Thyroid gland (tissue), 4 donors: ENCODE measurements around the gene CASP10. TPM values are rescaled to one million over a fixed set of nuclear protein-coding genes. Genes with fewer than 3 reads are reported as not detected.

Experiments used
- DNase-seq, 2 donors: peaks; one replicate each; pipeline ENCODE4 v3.0.0-alpha.2; 2019
- H3K27ac ChIP-seq, 3 donors: fragments of 200-600 bp; sonication (generic); 1 replicate in 2 of 3; 2 replicates in 1 of 3; pipeline ENCODE4 v1.5.1; 2016 to 2019; ENCODE audit warnings: mild to moderate bottlenecking in 1 of 3, moderate library complexity in 1 of 3
- H3K27me3 ChIP-seq: fragments of 200-600 bp; sonication (generic); one replicate; pipeline ENCODE4 v1.5.1; 2019
- H3K36me3 ChIP-seq, 2 donors: fragments of 200-600 bp; sonication (generic); one replicate each; pipeline ENCODE4 v1.5.1; 2016 to 2019
- H3K4me1 ChIP-seq, 2 donors: fragments of 200-600 bp; sonication (generic); one replicate each; pipeline ENCODE4 v1.5.1; 2017 to 2019
- H3K4me3 ChIP-seq, 3 donors: fragments of 200-600 bp; sonication (generic); replicated peaks in 1 of 3; 1 replicate in 2 of 3; 2 replicates in 1 of 3; pipeline ENCODE4 v1.5.1; 2016; ENCODE audit warnings: mild to moderate bottlenecking in 1 of 3
- H3K9me3 ChIP-seq: fragments of 200-600 bp; sonication (generic); one replicate; pipeline ENCODE4 v1.5.1; 2017
- POLR2A ChIP-seq, 2 donors: fragments of 450-650 bp; IDR thresholded peaks; one replicate each; pipeline ENCODE4 v1.6.1; 2017; ENCODE audit warnings: antibody characterized with exemption in 2 of 2, mild to moderate bottlenecking in 2 of 2, moderate library complexity in 1 of 2
- WGBS, 2 donors: methylation state at CpG; one replicate each; pipeline ENCODE4 v1.1.5; 2017; 5-methylcytosine and 5-hydroxymethylcytosine counted together
- intact Hi-C: fragments of 100-400 bp; cut with DNase I; formaldehyde crosslinking; loops from one replicate; pipeline ENCODE4 v1.15.1; 2023
- total RNA-seq, 4 donors: library from RNA; depleted of rRNA; stranded (reverse); fragments of >200 nt; gene quantifications; one replicate each; pipeline ENCODE4 v1.2.3, GENCODE V29; 2016
- TF ChIP-seq, protein P1 (sequence below), 6 experiments: fragments of 200-600 bp in 3 of 6; fragments of 450-650 bp in 3 of 6; sonication (generic) in 3 of 6; IDR thresholded peaks; one replicate each; pipeline ENCODE4 v1.5.1; 2016 to 2019; ENCODE audit warnings: antibody characterized with exemption in 6 of 6, mild to moderate bottlenecking in 2 of 6, inconsistent platforms in 1 of 6, moderate library complexity in 1 of 6

Gene CASP10
- total RNA-seq, 4 donors from 2014 or later, result 12.4 to 23.0 (median 20.0) TPM

DNA sequence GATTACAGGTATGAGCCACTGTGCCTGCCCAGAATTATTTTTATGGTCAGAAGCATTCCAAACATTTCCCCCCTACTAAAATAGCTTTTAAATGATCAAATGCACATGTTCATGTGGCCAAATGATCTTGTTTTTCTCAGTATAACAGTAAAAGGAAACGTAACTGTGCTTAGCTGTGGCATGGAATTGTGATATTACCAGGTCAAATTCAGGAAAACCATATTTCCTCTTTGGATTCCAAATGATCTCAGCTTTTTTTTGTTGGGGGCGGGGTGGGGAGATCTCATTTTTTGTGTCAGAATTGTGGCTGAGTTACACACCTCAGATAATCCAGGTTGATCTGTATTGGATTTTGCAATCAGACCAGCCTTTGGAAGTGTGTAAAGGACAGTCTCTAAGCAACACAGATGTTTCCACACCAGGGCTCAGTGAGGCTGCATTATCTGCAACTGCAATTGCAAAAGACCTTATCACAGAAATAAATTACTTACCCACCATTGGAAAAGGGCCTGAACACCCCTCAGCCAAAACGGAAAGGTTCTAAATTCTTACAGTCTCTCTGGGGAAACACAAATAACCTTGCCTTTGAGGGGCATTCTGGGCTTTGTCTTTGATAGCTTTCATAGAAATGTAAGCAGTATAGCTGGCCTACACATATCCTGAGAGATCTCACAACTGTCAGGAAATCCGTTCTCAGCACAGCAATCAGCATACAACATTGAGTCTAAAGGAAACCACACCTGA, 8.4 kb downstream of the CASP10 start:
- WGBS, 2 donors, result 65 to 68% methylated on average over 4 of the region's 4 CpGs
- Histone ChIP-seq H3K36me3 (peaks cover 5 to 10% of the 10 kb centered on the region in 2 donors), H3K4me3 (no peak overlapping the region), H3K27me3 (no peaks in the 10 kb centered on the region), H3K4me1 (peaks cover 0 to 9% of the 10 kb centered on the region in 2 donors), H3K27ac (peak overlapping the region in 1 of 3 donors; percentile 37), H3K9me3 (no peaks in the 10 kb centered on the region)
- no peak for TF ChIP-seq POLR2A (IDR thresholded peaks at IDR 0.05)
- TF ChIP-seq, protein P1, sequence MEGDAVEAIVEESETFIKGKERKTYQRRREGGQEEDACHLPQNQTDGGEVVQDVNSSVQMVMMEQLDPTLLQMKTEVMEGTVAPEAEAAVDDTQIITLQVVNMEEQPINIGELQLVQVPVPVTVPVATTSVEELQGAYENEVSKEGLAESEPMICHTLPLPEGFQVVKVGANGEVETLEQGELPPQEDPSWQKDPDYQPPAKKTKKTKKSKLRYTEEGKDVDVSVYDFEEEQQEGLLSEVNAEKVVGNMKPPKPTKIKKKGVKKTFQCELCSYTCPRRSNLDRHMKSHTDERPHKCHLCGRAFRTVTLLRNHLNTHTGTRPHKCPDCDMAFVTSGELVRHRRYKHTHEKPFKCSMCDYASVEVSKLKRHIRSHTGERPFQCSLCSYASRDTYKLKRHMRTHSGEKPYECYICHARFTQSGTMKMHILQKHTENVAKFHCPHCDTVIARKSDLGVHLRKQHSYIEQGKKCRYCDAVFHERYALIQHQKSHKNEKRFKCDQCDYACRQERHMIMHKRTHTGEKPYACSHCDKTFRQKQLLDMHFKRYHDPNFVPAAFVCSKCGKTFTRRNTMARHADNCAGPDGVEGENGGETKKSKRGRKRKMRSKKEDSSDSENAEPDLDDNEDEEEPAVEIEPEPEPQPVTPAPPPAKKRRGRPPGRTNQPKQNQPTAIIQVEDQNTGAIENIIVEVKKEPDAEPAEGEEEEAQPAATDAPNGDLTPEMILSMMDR (IDR thresholded peaks at IDR 0.05), result no peak
- no peak for DNase-seq
- intact Hi-C loops, result no loop called here

DNA sequence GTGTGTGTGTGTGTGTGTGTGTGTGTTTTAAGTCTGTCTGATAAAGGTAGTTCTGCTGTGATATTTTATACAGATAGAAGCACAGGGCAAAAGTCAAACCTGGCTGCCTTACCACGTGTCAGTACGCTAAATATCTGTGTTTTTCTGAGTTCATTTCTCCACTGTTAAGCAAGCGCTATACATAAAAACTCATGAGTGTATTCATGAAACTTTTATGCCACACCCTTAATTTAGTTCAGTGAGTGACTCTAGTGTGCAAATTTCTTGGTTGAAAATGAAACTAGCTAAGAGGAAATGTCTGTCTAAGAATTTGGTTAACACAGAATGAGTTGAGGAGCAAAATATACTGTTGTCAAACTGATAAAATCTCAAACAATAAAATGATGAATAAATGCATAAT, 11.2 kb downstream of the CASP10 start:
- no peak overlapping the region for H3K4me3 ChIP-seq
- H3K27me3 ChIP-seq, result no peaks in the 10 kb centered on the region
- peaks cover 0 to 9% of the 10 kb centered on the region in 2 donors for H3K4me1 ChIP-seq
- DNase-seq, result no peak
- TF ChIP-seq, protein P1 (IDR thresholded peaks at IDR 0.05), result no peak
- no peak for TF ChIP-seq POLR2A (IDR thresholded peaks at IDR 0.05)
- peak overlapping the region in 2 of 3 donors; percentile 9 to 10 for H3K27ac ChIP-seq
- 87 to 89% methylated on average over 3 of the region's 3 CpGs for WGBS, 2 donors
- H3K9me3 ChIP-seq, result no peaks in the 10 kb centered on the region
- peaks cover 7 to 13% of the 10 kb centered on the region in 2 donors for H3K36me3 ChIP-seq
- intact Hi-C loops, result no loop called here

DNA sequence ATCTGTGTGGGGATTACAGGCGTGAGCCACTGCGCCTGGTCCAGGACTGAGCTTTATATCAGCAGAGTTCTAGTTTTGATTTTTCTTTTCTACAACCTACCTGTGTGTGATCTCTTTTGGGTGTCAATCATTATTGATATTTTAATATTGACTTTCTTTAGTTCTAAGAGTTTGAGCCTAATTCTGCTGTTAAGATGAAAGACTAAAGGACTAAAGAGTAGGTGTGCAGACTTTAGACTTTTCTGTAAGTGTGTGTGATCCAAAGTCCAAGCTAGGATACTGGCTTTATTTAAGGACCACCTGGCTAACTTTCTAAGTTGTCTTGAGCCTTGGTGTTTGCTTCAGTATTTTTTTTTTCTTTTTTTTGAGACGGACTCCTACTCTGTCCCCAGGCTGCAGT, 12.4 kb downstream of the CASP10 start:
- intact Hi-C loops, result no loop called here
- Histone ChIP-seq H3K4me3 (no peak overlapping the region), H3K27me3 (no peaks in the 10 kb centered on the region), H3K4me1 (peaks cover 5 to 18% of the 10 kb centered on the region in 2 donors), H3K27ac (no peak overlapping the region), H3K9me3 (no peaks in the 10 kb centered on the region), H3K36me3 (peaks cover 7 to 13% of the 10 kb centered on the region in 2 donors)
- 92 to 95% methylated on average over 3 of the region's 3 CpGs for WGBS, 2 donors
- no peak for DNase-seq
- no peak for TF ChIP-seq POLR2A (IDR thresholded peaks at IDR 0.05)
- TF ChIP-seq, protein P1 (IDR thresholded peaks at IDR 0.05), result no peak

DNA sequence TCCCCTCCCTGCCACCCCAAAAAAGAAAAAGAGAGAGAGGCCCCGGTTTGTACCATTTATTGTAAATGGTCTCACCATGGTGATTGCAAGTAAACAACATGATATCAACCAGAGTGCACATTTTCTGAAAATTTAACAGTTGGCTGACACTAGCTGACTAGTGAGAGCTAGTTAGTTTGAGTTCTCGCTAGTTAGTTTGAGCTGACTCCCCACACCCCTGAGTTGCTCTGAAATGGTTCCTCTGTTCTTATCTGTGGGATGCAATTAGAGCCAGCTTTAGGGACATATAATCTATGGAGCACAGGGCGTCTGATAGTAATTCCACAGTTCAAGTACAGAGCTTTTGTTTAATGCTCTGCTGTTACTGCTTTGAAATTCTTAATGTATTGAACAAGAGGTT, 13.1 kb downstream of the CASP10 start:
- Histone ChIP-seq H3K36me3 (peaks cover 7 to 13% of the 10 kb centered on the region in 2 donors), H3K27ac (no peak overlapping the region), H3K4me1 (peaks cover 7 to 19% of the 10 kb centered on the region in 2 donors), H3K4me3 (no peak overlapping the region), H3K27me3 (no peaks in the 10 kb centered on the region), H3K9me3 (no peaks in the 10 kb centered on the region)
- WGBS, 2 donors, result 75 to 80% methylated on average over 3 of the region's 3 CpGs
- intact Hi-C loops, result no loop called here
- TF ChIP-seq, protein P1 (IDR thresholded peaks at IDR 0.05), result no peak
- no peak for TF ChIP-seq POLR2A (IDR thresholded peaks at IDR 0.05)
- DNase-seq, result no peak

DNA sequence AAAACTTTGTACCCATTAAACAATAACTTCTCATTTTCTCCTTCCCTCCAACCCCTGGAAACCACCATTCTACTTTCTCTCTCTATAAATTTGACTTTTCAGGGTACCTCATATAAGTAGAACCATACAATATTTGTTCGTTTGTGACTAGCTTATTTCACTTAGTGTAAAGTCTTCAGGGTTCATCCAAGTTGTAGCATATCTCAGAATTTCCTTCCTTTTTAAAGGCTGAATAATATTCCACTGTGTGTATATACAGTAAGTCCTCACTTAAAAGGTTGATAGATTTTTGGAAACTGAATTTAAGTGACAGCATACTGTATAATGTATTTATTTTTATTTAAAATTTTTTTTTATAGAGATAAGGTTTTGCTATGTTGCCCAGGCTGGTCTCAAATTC, 13.9 kb downstream of the CASP10 start:
- intact Hi-C loops, result no loop called here
- Histone ChIP-seq H3K9me3 (no peaks in the 10 kb centered on the region), H3K27me3 (no peaks in the 10 kb centered on the region), H3K27ac (no peak overlapping the region), H3K4me3 (no peak overlapping the region), H3K4me1 (peaks cover 7 to 19% of the 10 kb centered on the region in 2 donors), H3K36me3 (peaks cover 7 to 13% of the 10 kb centered on the region in 2 donors)
- TF ChIP-seq POLR2A (IDR thresholded peaks at IDR 0.05), result no peak
- TF ChIP-seq, protein P1 (IDR thresholded peaks at IDR 0.05), result no peak
- no peak for DNase-seq
- 95 to 98% methylated on average over 1 of the region's 1 CpG for WGBS, 2 donors
